ENCODE data around the gene TBCK.

DNA sequence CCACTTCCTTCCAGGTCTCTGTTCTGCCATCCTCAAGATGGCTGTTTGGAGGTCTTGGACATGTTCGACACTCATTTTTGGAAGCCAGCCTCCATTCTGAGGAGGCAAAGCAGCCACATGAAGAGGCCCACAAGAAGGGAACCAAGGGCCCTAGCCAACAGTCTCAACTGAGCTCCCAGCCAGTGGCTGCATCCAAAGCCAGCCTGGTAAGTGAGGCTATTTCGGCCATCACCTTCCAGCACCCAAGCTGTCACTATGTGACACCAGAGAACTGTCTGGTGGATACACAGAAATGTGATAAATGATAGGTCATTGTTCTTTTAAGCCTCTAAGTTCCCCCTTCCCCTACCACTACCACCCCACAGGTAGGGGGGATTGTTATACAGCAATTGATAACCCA lies 293.6 kb downstream of the TBCK start:
- TF ChIP-seq NR2C2 (CRISPR knock-in tag; IDR thresholded peaks at IDR 0.05; ENCODE audit: borderline replicate concordance) (no peak), REST (IDR thresholded peaks at IDR 0.05; ENCODE audit: borderline replicate concordance in 1 of 2, low read depth in 1 of 2, low read length in 2 of 2) (no peak), PRPF4 (IDR thresholded peaks at IDR 0.05; ENCODE audit: low read depth, low read length, poor library complexity, severe bottlenecking) (no peak), CTCF (CRISPR knock-in tag; IDR thresholded peaks at IDR 0.05) (no peak), FIP1L1 (IDR thresholded peaks at IDR 0.05; ENCODE audit: borderline replicate concordance, insufficient read depth, low read depth, low read length) (no peak), ZSCAN29 (CRISPR knock-in tag; conservative IDR thresholded peaks at IDR 0.05) (no peak), ZNF558 (CRISPR knock-in tag; IDR thresholded peaks at IDR 0.05; ENCODE audit: borderline replicate concordance) (no peak), ZNF704 (CRISPR knock-in tag; IDR thresholded peaks at IDR 0.05; ENCODE audit: borderline replicate concordance) (no peak)
